ENCODE results near the gene ADGRL1. TPM values are rescaled to one million over a fixed set of nuclear protein-coding genes. Genes with fewer than 3 reads are reported as not detected.

The ADGRL1 gene
- total RNA-seq, 2 experiments from 2014 or later, result 22.2 to 23.9 TPM

- Histone ChIP-seq H3K9me3 (ENCODE audit: control insufficient read depth in 1 of 2, insufficient read depth in 1 of 2, low read length in 2 of 2) (no peaks in the 10 kb centered on the region), H3K36me3 (ENCODE audit: insufficient read depth, low read length) (peaks cover 34% of the 10 kb centered on the region), H3K27ac (ENCODE audit: low read depth in 1 of 2, low read length in 2 of 2) (no peak overlapping the region), H3K4me1 (ENCODE audit: insufficient read depth, low read length) (peaks cover 10% of the 10 kb centered on the region), H3K4me3 (ENCODE audit: low read length) (no peak overlapping the region), H3K27me3 (ENCODE audit: control insufficient read depth in 1 of 2, insufficient read depth in 2 of 2, low read length in 2 of 2) (no peaks in the 10 kb centered on the region)
- DNase-seq (no peak), ATAC-seq (ENCODE audit: poor library complexity) (no peak)
- CTCF ChIA-PET, result no interaction called here
- Mint-ChIP-seq H3K36me3 (ENCODE audit: low read depth) (peaks cover 12% of the 10 kb centered on the region), H3K9me3 (no peaks in the 10 kb centered on the region), H3K27me3 (no peaks in the 10 kb centered on the region), H3K4me3 (no peak overlapping the region), H3K27ac (no peak overlapping the region), H3K4me1 (ENCODE audit: low read depth) (peaks cover 11% of the 10 kb centered on the region)
- POLR2A ChIA-PET, result no interaction called here
- TF ChIP-seq, protein P1, sequence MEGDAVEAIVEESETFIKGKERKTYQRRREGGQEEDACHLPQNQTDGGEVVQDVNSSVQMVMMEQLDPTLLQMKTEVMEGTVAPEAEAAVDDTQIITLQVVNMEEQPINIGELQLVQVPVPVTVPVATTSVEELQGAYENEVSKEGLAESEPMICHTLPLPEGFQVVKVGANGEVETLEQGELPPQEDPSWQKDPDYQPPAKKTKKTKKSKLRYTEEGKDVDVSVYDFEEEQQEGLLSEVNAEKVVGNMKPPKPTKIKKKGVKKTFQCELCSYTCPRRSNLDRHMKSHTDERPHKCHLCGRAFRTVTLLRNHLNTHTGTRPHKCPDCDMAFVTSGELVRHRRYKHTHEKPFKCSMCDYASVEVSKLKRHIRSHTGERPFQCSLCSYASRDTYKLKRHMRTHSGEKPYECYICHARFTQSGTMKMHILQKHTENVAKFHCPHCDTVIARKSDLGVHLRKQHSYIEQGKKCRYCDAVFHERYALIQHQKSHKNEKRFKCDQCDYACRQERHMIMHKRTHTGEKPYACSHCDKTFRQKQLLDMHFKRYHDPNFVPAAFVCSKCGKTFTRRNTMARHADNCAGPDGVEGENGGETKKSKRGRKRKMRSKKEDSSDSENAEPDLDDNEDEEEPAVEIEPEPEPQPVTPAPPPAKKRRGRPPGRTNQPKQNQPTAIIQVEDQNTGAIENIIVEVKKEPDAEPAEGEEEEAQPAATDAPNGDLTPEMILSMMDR (IDR thresholded peaks at IDR 0.05), result no peak
- intact Hi-C loops (cut with DNase I, micrococcal nuclease), result no loop called here
Measured at GRCh38 chr19:14106840-14107239, 99.1 kb downstream of the ADGRL1 start.

DNA sequence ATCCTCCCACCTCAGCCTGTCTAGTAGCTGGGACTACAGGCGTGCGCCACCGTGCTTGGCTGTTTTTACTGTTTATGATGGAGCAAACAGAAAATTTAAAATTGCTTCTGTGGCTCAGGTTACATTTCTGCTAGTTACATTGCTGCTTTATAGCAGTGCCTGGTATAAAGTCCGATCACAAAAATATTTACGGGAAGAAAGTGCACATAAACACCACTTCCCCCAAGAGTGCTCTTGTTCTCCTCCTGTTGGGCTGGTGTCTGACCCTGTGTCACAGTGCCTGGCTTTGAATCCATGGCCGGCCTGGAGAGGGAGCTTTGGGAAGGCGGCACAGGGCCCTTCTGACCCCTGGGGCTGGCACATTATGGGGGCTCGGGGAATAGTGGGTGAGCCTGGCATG, 100.3 kb downstream of the ADGRL1 start:
- ChIA-PET POLR2A (interaction anchor here (0.7 kb wide), 1 partner anchor 23 kb away, joined by 3 read pairs; no protein-coding TSS in a partner anchor), CTCF (no interaction called here)
- Histone ChIP-seq H3K27ac (ENCODE audit: low read depth in 1 of 2, low read length in 2 of 2) (no peak overlapping the region), H3K27me3 (ENCODE audit: control insufficient read depth in 1 of 2, insufficient read depth in 2 of 2, low read length in 2 of 2) (no peaks in the 10 kb centered on the region), H3K4me3 (ENCODE audit: low read length) (no peak overlapping the region), H3K4me1 (ENCODE audit: insufficient read depth, low read length) (peaks cover 3% of the 10 kb centered on the region), H3K9me3 (ENCODE audit: control insufficient read depth in 1 of 2, insufficient read depth in 1 of 2, low read length in 2 of 2) (no peaks in the 10 kb centered on the region), H3K36me3 (ENCODE audit: insufficient read depth, low read length) (peaks cover 37% of the 10 kb centered on the region)
- TF ChIP-seq, protein P1 (IDR thresholded peaks at IDR 0.05), result no peak
- Mint-ChIP-seq H3K9me3 (no peaks in the 10 kb centered on the region), H3K4me1 (ENCODE audit: low read depth) (peaks cover 5% of the 10 kb centered on the region), H3K27me3 (no peaks in the 10 kb centered on the region), H3K27ac (no peak overlapping the region), H3K4me3 (no peak overlapping the region), H3K36me3 (ENCODE audit: low read depth) (peaks cover 16% of the 10 kb centered on the region)
- DNase-seq (no peak), ATAC-seq (ENCODE audit: poor library complexity) (no peak)
- intact Hi-C loops (cut with DNase I, micrococcal nuclease), result no loop called here

- H3K4me3 Mint-ChIP-seq, result no peak overlapping the region
- intact Hi-C loops (cut with DNase I, micrococcal nuclease), result no loop called here
- H3K4me1 Mint-ChIP-seq (ENCODE audit: low read depth), result no peaks in the 10 kb centered on the region
- H3K27ac ChIP-seq (ENCODE audit: low read depth in 1 of 2, low read length in 2 of 2), result no peak overlapping the region
- DNase-seq (no peak), ATAC-seq (ENCODE audit: poor library complexity) (no peak)
- H3K27me3 ChIP-seq (ENCODE audit: control insufficient read depth in 1 of 2, insufficient read depth in 2 of 2, low read length in 2 of 2), result no peaks in the 10 kb centered on the region
- H3K27me3 Mint-ChIP-seq, result no peaks in the 10 kb centered on the region
- ChIA-PET POLR2A (no interaction called here), CTCF (interaction anchor here (1.4 kb wide), 2 partner anchors 10 to 33 kb away, joined by 3 read pairs; partner anchors contain the start of gene ASF1B)
- peaks cover 42% of the 10 kb centered on the region for H3K36me3 ChIP-seq (ENCODE audit: insufficient read depth, low read length)
- H3K4me1 ChIP-seq (ENCODE audit: insufficient read depth, low read length), result no peaks in the 10 kb centered on the region
- no peaks in the 10 kb centered on the region for H3K9me3 Mint-ChIP-seq
- TF ChIP-seq, protein P1 (IDR thresholded peaks at IDR 0.05), result no peak
- H3K27ac Mint-ChIP-seq, result no peak overlapping the region
- no peak overlapping the region for H3K4me3 ChIP-seq (ENCODE audit: low read length)
- H3K36me3 Mint-ChIP-seq (ENCODE audit: low read depth), result peaks cover 17% of the 10 kb centered on the region
- H3K9me3 ChIP-seq (ENCODE audit: control insufficient read depth in 1 of 2, insufficient read depth in 1 of 2, low read length in 2 of 2), result no peaks in the 10 kb centered on the region
Measured at GRCh38 chr19:14103310-14103709, 102.7 kb downstream of the ADGRL1 start.

All from CD4-positive, alpha-beta T cell (primary cell).